ENCODE results near the gene MYPOP.

Gene MYPOP

DNA sequence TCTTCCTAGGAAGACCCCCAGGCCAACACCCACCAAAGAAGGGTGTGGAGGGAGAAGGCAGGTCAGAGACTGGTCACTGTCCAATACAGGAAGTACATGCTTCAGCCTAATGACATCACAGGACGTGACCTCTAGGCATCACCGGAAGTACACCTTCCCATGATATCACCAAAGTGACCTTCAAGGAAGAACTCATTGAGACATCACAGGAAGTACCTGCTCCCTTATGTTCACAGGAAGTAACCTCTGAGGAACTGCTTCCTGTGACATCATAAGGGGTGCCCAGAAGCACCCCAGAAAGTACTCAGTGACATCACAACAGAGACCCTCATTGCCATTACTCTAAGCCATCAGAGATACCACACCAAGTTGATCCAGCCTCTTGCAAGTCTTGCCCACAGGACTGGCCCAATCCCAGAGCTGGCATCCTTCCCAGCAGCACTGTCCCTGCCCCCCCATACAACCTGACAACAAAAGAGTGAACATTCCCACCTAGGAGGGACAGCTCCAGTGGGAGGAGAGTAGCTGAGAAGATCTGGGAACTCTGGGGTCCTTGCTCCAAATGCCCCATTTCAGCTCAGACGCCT is 36.4 kb upstream of the MYPOP start:
- H3K14ac ChIP-seq (ENCODE audit: low read length in 2 of 2) = no peak overlapping the region
- H3K36me3 ChIP-seq (ENCODE audit: control insufficient read depth in 1 of 2, insufficient read depth in 2 of 2, low read depth in 1 of 2, low read length in 2 of 2) = no peaks in the 10 kb centered on the region
- H3K4me3 ChIP-seq (ENCODE audit: insufficient read depth in 1 of 2, low read depth in 1 of 2, low read length in 2 of 2) = no peak overlapping the region
- no peak overlapping the region for H3K4me2 ChIP-seq (ENCODE audit: low read length, poor library complexity, severe bottlenecking)
- WGBS = 77% methylated on average over 2 of the region's 3 CpGs
- no peak overlapping the region for H2BK5ac ChIP-seq (ENCODE audit: low read depth, low read length, poor library complexity, severe bottlenecking)
- no peak overlapping the region for H2AK5ac ChIP-seq (ENCODE audit: low read length, severe bottlenecking)
- H4K91ac ChIP-seq (ENCODE audit: low read length) = no peak overlapping the region
- H3K27ac ChIP-seq (ENCODE audit: low read length, poor library complexity, severe bottlenecking) = no peak overlapping the region
- H3K9ac ChIP-seq (ENCODE audit: low read length) = no peak overlapping the region
- H2BK120ac ChIP-seq (ENCODE audit: low read depth, low read length) = no peak overlapping the region
- no peak overlapping the region for H3K18ac ChIP-seq (ENCODE audit: low read depth in 1 of 2, low read length in 2 of 2)
- H3K23ac ChIP-seq (ENCODE audit: low read length in 2 of 2) = no peak overlapping the region
- DNase-seq = no peak
- H3K27me3 ChIP-seq (ENCODE audit: control insufficient read depth in 1 of 2, insufficient read depth in 1 of 2, low read length in 2 of 2) = peaks cover 37 to 73% of the 10 kb centered on the region in 2 experiments
- no peak overlapping the region for H2BK12ac ChIP-seq (ENCODE audit: low read length in 2 of 2)
- H2AFZ ChIP-seq (ENCODE audit: low read depth, low read length) = no peak overlapping the region
- no peaks in the 10 kb centered on the region for H3K4me1 ChIP-seq (ENCODE audit: control insufficient read depth, insufficient read depth, low read depth, low read length)
- H2BK15ac ChIP-seq (ENCODE audit: low read depth, poor library complexity, severe bottlenecking) = no peak overlapping the region
- peaks cover 2% of the 10 kb centered on the region for H3K9me3 ChIP-seq (ENCODE audit: control insufficient read depth, low read length)
- H4K8ac ChIP-seq (ENCODE audit: low read length) = no peak overlapping the region
- no peaks in the 10 kb centered on the region for H3K79me1 ChIP-seq (replicated peaks; ENCODE audit: low read length, poor library complexity, severe bottlenecking)
- no peak overlapping the region for H3K4ac ChIP-seq (ENCODE audit: low read depth in 1 of 2, low read length in 2 of 2)

- Histone ChIP-seq H3K36me3 (ENCODE audit: control insufficient read depth in 1 of 2, insufficient read depth in 2 of 2, low read depth in 1 of 2, low read length in 2 of 2) (no peaks in the 10 kb centered on the region), H2AFZ (ENCODE audit: low read depth, low read length) (no peak overlapping the region), H3K9ac (ENCODE audit: low read length) (no peak overlapping the region), H2BK5ac (ENCODE audit: low read depth, low read length, poor library complexity, severe bottlenecking) (no peak overlapping the region), H3K18ac (ENCODE audit: low read depth in 1 of 2, low read length in 2 of 2) (no peak overlapping the region), H3K14ac (ENCODE audit: low read length in 2 of 2) (no peak overlapping the region), H3K4me1 (ENCODE audit: control insufficient read depth, insufficient read depth, low read depth, low read length) (no peaks in the 10 kb centered on the region), H3K27me3 (ENCODE audit: control insufficient read depth in 1 of 2, insufficient read depth in 1 of 2, low read length in 2 of 2) (peaks cover 45 to 68% of the 10 kb centered on the region in 2 experiments), H3K9me3 (ENCODE audit: control insufficient read depth, low read length) (peaks cover 2% of the 10 kb centered on the region), H3K4ac (ENCODE audit: low read depth in 1 of 2, low read length in 2 of 2) (no peak overlapping the region), H2BK12ac (ENCODE audit: low read length in 2 of 2) (no peak overlapping the region), H2BK15ac (ENCODE audit: low read depth, poor library complexity, severe bottlenecking) (no peak overlapping the region), H4K91ac (ENCODE audit: low read length) (no peak overlapping the region), H3K4me3 (ENCODE audit: insufficient read depth in 1 of 2, low read depth in 1 of 2, low read length in 2 of 2) (no peak overlapping the region), H2BK120ac (ENCODE audit: low read depth, low read length) (no peak overlapping the region), H3K27ac (ENCODE audit: low read length, poor library complexity, severe bottlenecking) (no peak overlapping the region), H3K79me1 (replicated peaks; ENCODE audit: low read length, poor library complexity, severe bottlenecking) (no peaks in the 10 kb centered on the region), H4K8ac (ENCODE audit: low read length) (no peak overlapping the region), H3K23ac (ENCODE audit: low read length in 2 of 2) (no peak overlapping the region), H2AK5ac (ENCODE audit: low read length, severe bottlenecking) (no peak overlapping the region), H3K4me2 (ENCODE audit: low read length, poor library complexity, severe bottlenecking) (no peak overlapping the region)
- 80% methylated on average over 18 of the region's 19 CpGs for whole genome bisulfite sequencing
- DNase-seq = no peak
Observed at GRCh38 chr19:45935267-45935666, 32.9 kb upstream of the MYPOP start.

GRCh38 chr19:45934551-45935230 is 32.3 kb upstream of the MYPOP start:
- H3K27ac ChIP-seq (ENCODE audit: low read length, poor library complexity, severe bottlenecking) = no peak overlapping the region
- H3K14ac ChIP-seq (ENCODE audit: low read length in 2 of 2) = no peak overlapping the region
- H3K4me3 ChIP-seq (ENCODE audit: insufficient read depth in 1 of 2, low read depth in 1 of 2, low read length in 2 of 2) = no peak overlapping the region
- H2BK15ac ChIP-seq (ENCODE audit: low read depth, poor library complexity, severe bottlenecking) = no peak overlapping the region
- no peaks in the 10 kb centered on the region for H3K79me1 ChIP-seq (replicated peaks; ENCODE audit: low read length, poor library complexity, severe bottlenecking)
- no peak overlapping the region for H2BK5ac ChIP-seq (ENCODE audit: low read depth, low read length, poor library complexity, severe bottlenecking)
- no peak overlapping the region for H4K8ac ChIP-seq (ENCODE audit: low read length)
- H4K91ac ChIP-seq (ENCODE audit: low read length) = no peak overlapping the region
- H2AFZ ChIP-seq (ENCODE audit: low read depth, low read length) = no peak overlapping the region
- no peaks in the 10 kb centered on the region for H3K36me3 ChIP-seq (ENCODE audit: control insufficient read depth in 1 of 2, insufficient read depth in 2 of 2, low read depth in 1 of 2, low read length in 2 of 2)
- H3K23ac ChIP-seq (ENCODE audit: low read length in 2 of 2) = no peak overlapping the region
- peaks cover 2% of the 10 kb centered on the region for H3K9me3 ChIP-seq (ENCODE audit: control insufficient read depth, low read length)
- no peak overlapping the region for H2BK120ac ChIP-seq (ENCODE audit: low read depth, low read length)
- no peak for DNase-seq
- no peak overlapping the region for H3K18ac ChIP-seq (ENCODE audit: low read depth in 1 of 2, low read length in 2 of 2)
- H3K4me1 ChIP-seq (ENCODE audit: control insufficient read depth, insufficient read depth, low read depth, low read length) = no peaks in the 10 kb centered on the region
- H3K4ac ChIP-seq (ENCODE audit: low read depth in 1 of 2, low read length in 2 of 2) = no peak overlapping the region
- no peak overlapping the region for H3K9ac ChIP-seq (ENCODE audit: low read length)
- 36% methylated on average over 15 of the region's 19 CpGs for WGBS
- H2AK5ac ChIP-seq (ENCODE audit: low read length, severe bottlenecking) = no peak overlapping the region
- H2BK12ac ChIP-seq (ENCODE audit: low read length in 2 of 2) = no peak overlapping the region
- peaks cover 45 to 67% of the 10 kb centered on the region in 2 experiments for H3K27me3 ChIP-seq (ENCODE audit: control insufficient read depth in 1 of 2, insufficient read depth in 1 of 2, low read length in 2 of 2)
- no peak overlapping the region for H3K4me2 ChIP-seq (ENCODE audit: low read length, poor library complexity, severe bottlenecking)

- WGBS = 79% methylated on average over 9 of the region's 9 CpGs
- no peak overlapping the region for H2BK15ac ChIP-seq (ENCODE audit: low read depth, poor library complexity, severe bottlenecking)
Observed at GRCh38 chr19:45933759-45934158, 31.3 kb upstream of the MYPOP start.

More at GRCh38 chr19:45933759-45934158, 31.3 kb upstream of the MYPOP start:
- Histone ChIP-seq H3K36me3 (ENCODE audit: control insufficient read depth in 1 of 2, insufficient read depth in 2 of 2, low read depth in 1 of 2, low read length in 2 of 2) (no peaks in the 10 kb centered on the region), H2AK5ac (ENCODE audit: low read length, severe bottlenecking) (no peak overlapping the region), H2BK120ac (ENCODE audit: low read depth, low read length) (no peak overlapping the region), H3K9me3 (ENCODE audit: control insufficient read depth, low read length) (peaks cover 2% of the 10 kb centered on the region), H3K4me3 (ENCODE audit: insufficient read depth in 1 of 2, low read depth in 1 of 2, low read length in 2 of 2) (no peak overlapping the region), H3K9ac (ENCODE audit: low read length) (no peak overlapping the region), H2AFZ (ENCODE audit: low read depth, low read length) (no peak overlapping the region), H3K79me1 (replicated peaks; ENCODE audit: low read length, poor library complexity, severe bottlenecking) (no peaks in the 10 kb centered on the region), H4K91ac (ENCODE audit: low read length) (no peak overlapping the region), H3K27ac (ENCODE audit: low read length, poor library complexity, severe bottlenecking) (no peak overlapping the region), H3K14ac (ENCODE audit: low read length in 2 of 2) (no peak overlapping the region), H3K4me2 (ENCODE audit: low read length, poor library complexity, severe bottlenecking) (no peak overlapping the region), H3K4ac (ENCODE audit: low read depth in 1 of 2, low read length in 2 of 2) (no peak overlapping the region), H2BK12ac (ENCODE audit: low read length in 2 of 2) (no peak overlapping the region), H3K23ac (ENCODE audit: low read length in 2 of 2) (no peak overlapping the region), H3K27me3 (ENCODE audit: control insufficient read depth in 1 of 2, insufficient read depth in 1 of 2, low read length in 2 of 2) (peaks cover 50 to 66% of the 10 kb centered on the region in 2 experiments), H4K8ac (ENCODE audit: low read length) (no peak overlapping the region), H3K4me1 (ENCODE audit: control insufficient read depth, insufficient read depth, low read depth, low read length) (no peaks in the 10 kb centered on the region), H3K18ac (ENCODE audit: low read depth in 1 of 2, low read length in 2 of 2) (no peak overlapping the region), H2BK5ac (ENCODE audit: low read depth, low read length, poor library complexity, severe bottlenecking) (no peak overlapping the region)
- no peak for DNase-seq

Measured in mesenchymal stem cell (in vitro differentiated cells and primary cell).